Esophagus muscularis mucosa (tissue), 4 donors: ENCODE data around the gene FAM107B. TPM values are rescaled to one million over a fixed set of nuclear protein-coding genes. Genes with fewer than 3 reads are reported as not detected.

Experiments
- DNase-seq: peaks from one replicate; pipeline ENCODE4 v3.0.0-alpha.2; 2017; ENCODE audit errors: extremely low spot score
- H3K27ac ChIP-seq, 4 donors: fragments of 200-600 bp; sonication (generic); replicated peaks in 1 of 4; 1 replicate in 3 of 4; 2 replicates in 1 of 4; pipeline ENCODE4 v1.5.1; 2016 to 2019; ENCODE audit warnings: mild to moderate bottlenecking in 1 of 4
- H3K27me3 ChIP-seq, 4 donors: fragments of 200-600 bp; sonication (generic); one replicate each; pipeline versions ENCODE4 v1.5.1 to v1.6.0; 2016 to 2019
- H3K36me3 ChIP-seq, 4 donors: fragments of 200-600 bp; sonication (generic); one replicate each; pipeline ENCODE4 v1.5.1; 2016 to 2019
- H3K4me1 ChIP-seq, 4 donors: fragments of 200-600 bp; sonication (generic); one replicate each; pipeline ENCODE4 v1.5.1; 2016 to 2019
- H3K4me3 ChIP-seq, 4 donors: fragments of 200-600 bp; sonication (generic); 1 replicate in 2 of 4; 2 replicates in 2 of 4; pipeline ENCODE4 v1.5.1; 2016 to 2019; ENCODE audit warnings: mild to moderate bottlenecking in 4 of 4, moderate library complexity in 1 of 4
- H3K9me3 ChIP-seq, 4 donors: fragments of 200-600 bp; sonication (generic); 1 replicate in 3 of 4; 2 replicates in 1 of 4; pipeline ENCODE4 v1.5.1; 2016 to 2019
- CTCF ChIP-seq, 3 experiments: fragments of 200-600 bp in 2 of 3; fragments of 450-650 bp in 1 of 3; sonication (generic) in 2 of 3; IDR thresholded peaks; one replicate each; pipeline ENCODE4 v1.5.1; 2017 to 2019; ENCODE audit warnings: antibody characterized with exemption in 3 of 3, mild to moderate bottlenecking in 2 of 3, moderate library complexity in 1 of 3
- EP300 ChIP-seq: sonication (generic); formaldehyde crosslinking; IDR thresholded peaks from one replicate; pipeline ENCODE4 v1.6.1; 2017; ENCODE audit warnings: antibody characterized with exemption
- POLR2A ChIP-seq: fragments of 450-650 bp; IDR thresholded peaks from one replicate; pipeline ENCODE4 v1.6.1; 2017; ENCODE audit warnings: antibody characterized with exemption, moderate library complexity, mild to moderate bottlenecking, low read depth
- POLR2AphosphoS5 ChIP-seq, 2 donors: sonication (generic); formaldehyde crosslinking; IDR thresholded peaks; one replicate each; pipeline ENCODE4 v1.6.1; 2017; ENCODE audit warnings: antibody characterized with exemption in 2 of 2
- WGBS: methylation state at CpG from one replicate; pipeline ENCODE4 v1.1.5; 2018; 5-methylcytosine and 5-hydroxymethylcytosine counted together
- intact Hi-C: fragments of 100-400 bp; cut with DNase I; formaldehyde crosslinking; loops from one replicate; pipeline ENCODE4 v1.15.1; 2023
- total RNA-seq, 4 donors: library from RNA; depleted of rRNA; stranded (reverse); fragments of >200 nt; gene quantifications; one replicate each; pipeline versions ENCODE4 v1.1.0 to v1.2.1, GENCODE V29; 2016

FAM107B gene
- total RNA-seq, 4 donors from 2014 or later, result 7.5 to 14.1 (median 9.4) TPM

DNA sequence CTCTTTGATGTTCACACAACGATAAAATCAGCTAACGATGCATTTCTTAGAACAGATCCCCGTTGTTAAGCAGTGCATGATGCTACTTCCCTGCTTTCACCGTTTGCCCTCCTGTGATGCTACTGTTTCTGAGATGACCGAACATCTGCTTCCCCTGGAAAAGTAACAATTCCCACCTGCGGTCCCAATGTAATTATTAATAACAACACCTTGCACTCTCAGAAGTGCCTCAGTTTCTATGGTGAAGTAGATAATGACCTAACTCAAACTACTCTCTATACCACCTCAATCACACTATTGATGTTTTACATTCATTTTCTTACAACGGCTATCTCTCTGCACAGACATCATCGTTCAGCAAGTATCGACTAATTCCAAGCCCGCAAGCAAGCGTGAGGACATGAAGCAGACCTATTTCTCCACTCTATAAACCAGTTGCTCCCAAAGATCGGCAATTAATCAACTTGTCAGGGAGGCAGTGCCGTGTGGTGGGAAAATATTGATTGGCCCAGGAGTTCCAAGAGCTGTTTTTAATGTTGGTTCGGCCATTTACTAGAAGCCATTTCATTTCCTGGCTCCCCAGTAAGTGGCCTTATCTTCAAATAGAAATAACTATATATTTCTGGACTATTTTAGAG is 42.7 kb downstream of the FAM107B start:
- intact Hi-C loops, result no loop called here
- Histone ChIP-seq H3K4me1 (peaks cover 7 to 15% (median 11%) of the 10 kb centered on the region in 4 donors), H3K27me3 (no peaks in the 10 kb centered on the region), H3K9me3 (peaks cover 0 to 4% (median 0%) of the 10 kb centered on the region in 4 donors), H3K4me3 (no peak overlapping the region), H3K36me3 (no peaks in the 10 kb centered on the region), H3K27ac (no peak overlapping the region)
- TF ChIP-seq EP300 (no peak), POLR2A (no peak)
- no peak for DNase-seq
- WGBS, result 91% methylated on average over 14 of the region's 14 CpGs

- intact Hi-C loops, result no loop called here
- no peak overlapping the region for H3K4me3 ChIP-seq
- peaks cover 0 to 4% (median 0%) of the 10 kb centered on the region in 4 donors for H3K9me3 ChIP-seq
- H3K27ac ChIP-seq, result no peak overlapping the region
- TF ChIP-seq CTCF (IDR thresholded peaks at IDR 0.05) (no peak), POLR2AphosphoS5 (IDR thresholded peaks at IDR 0.05) (no peak), POLR2A (no peak), EP300 (no peak)
- no peaks in the 10 kb centered on the region for H3K36me3 ChIP-seq
- DNase-seq, result no peak
- 68% methylated on average over 3 of the region's 3 CpGs for WGBS
- H3K4me1 ChIP-seq, result no peaks in the 10 kb centered on the region
- H3K27me3 ChIP-seq, result no peaks in the 10 kb centered on the region
Measured at GRCh38 chr10:14728346-14728745, 46.4 kb downstream of the FAM107B start.

DNA sequence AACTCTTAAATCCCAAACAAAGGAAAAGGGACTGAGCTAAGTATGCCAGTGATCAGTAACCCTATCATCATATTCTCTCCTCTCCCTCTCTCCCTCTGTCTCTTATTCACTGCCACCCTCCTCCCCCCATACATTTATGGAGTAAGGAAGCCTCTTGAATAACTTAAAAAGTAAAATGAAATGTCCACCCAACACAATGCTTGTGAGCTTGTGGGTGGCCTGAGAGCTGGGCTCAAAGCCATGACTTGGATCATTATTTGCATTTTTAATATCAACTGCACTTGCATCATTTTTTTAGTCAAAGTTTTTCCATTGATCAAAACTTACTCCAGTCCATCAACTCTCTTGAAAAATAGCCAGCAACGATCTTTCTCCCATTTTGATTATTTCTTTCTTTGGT is 46.8 kb downstream of the FAM107B start:
- intact Hi-C loops, result no loop called here
- H3K4me1 ChIP-seq, result no peaks in the 10 kb centered on the region
- H3K9me3 ChIP-seq, result peaks cover 0 to 4% (median 0%) of the 10 kb centered on the region in 4 donors
- DNase-seq, result no peak
- H3K36me3 ChIP-seq, result no peaks in the 10 kb centered on the region
- H3K27me3 ChIP-seq, result no peaks in the 10 kb centered on the region
- WGBS, result 36% methylated on average over 1 of the region's 1 CpG
- no peak overlapping the region for H3K27ac ChIP-seq
- TF ChIP-seq POLR2A, result no peak
- no peak for TF ChIP-seq POLR2AphosphoS5 (IDR thresholded peaks at IDR 0.05)
- no peak for TF ChIP-seq CTCF (IDR thresholded peaks at IDR 0.05)
- no peak overlapping the region for H3K4me3 ChIP-seq

GRCh38 chr10:14727465-14727864 is 47.2 kb downstream of the FAM107B start:
- 57% methylated on average over 1 of the region's 1 CpG for WGBS

DNA sequence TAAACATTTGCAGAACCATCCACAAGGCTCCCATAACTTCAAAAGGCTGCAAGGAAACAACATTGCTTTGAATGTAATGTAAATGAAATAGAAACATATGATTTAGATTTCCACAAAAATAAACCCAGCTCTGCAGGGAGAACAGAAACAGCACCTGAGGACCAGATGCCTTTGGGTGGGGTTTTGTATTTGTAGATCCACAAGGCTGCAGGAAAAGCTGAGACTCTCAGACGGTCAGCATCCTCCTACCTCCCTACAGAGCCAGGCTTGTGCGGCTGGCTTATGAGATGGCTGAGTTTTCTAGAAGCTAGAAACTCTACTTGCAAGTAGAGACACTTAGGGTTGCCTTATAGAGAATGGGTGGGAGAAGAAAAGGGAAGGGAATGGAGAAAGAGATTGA is 49.8 kb downstream of the FAM107B start:
- whole genome bisulfite sequencing, result 68% methylated on average over 2 of the region's 2 CpGs

More at GRCh38 chr10:14727465-14727864, 47.2 kb downstream of the FAM107B start:
- H3K4me3 ChIP-seq, result no peak overlapping the region
- H3K9me3 ChIP-seq, result peaks cover 0 to 4% (median 0%) of the 10 kb centered on the region in 4 donors
- intact Hi-C loops, result no loop called here
- H3K36me3 ChIP-seq, result no peaks in the 10 kb centered on the region
- no peak overlapping the region for H3K27ac ChIP-seq
- DNase-seq, result no peak
- no peak for TF ChIP-seq POLR2A
- no peak for TF ChIP-seq EP300
- TF ChIP-seq POLR2AphosphoS5 (IDR thresholded peaks at IDR 0.05), result no peak
- no peak for TF ChIP-seq CTCF (IDR thresholded peaks at IDR 0.05)
- no peaks in the 10 kb centered on the region for H3K27me3 ChIP-seq
- no peaks in the 10 kb centered on the region for H3K4me1 ChIP-seq

More for the DNA sequence above, 49.8 kb downstream of the FAM107B start:
- no peak overlapping the region for H3K27ac ChIP-seq
- peaks cover 0 to 4% (median 0%) of the 10 kb centered on the region in 4 donors for H3K9me3 ChIP-seq
- no peak overlapping the region for H3K4me3 ChIP-seq
- DNase-seq, result no peak
- H3K4me1 ChIP-seq, result no peaks in the 10 kb centered on the region
- intact Hi-C loops, result no loop called here
- TF ChIP-seq CTCF (IDR thresholded peaks at IDR 0.05) (no peak), POLR2A (no peak), EP300 (no peak), POLR2AphosphoS5 (IDR thresholded peaks at IDR 0.05) (no peak)
- H3K36me3 ChIP-seq, result no peaks in the 10 kb centered on the region
- H3K27me3 ChIP-seq, result no peaks in the 10 kb centered on the region
